PFSK-1 (cell line): Measurements from ENCODE around the gene DEFB119. TPM values are rescaled to one million over a fixed set of nuclear protein-coding genes. Genes with fewer than 3 reads are reported as not detected.

Experiments
- FOXP2 ChIP-seq: optimal IDR thresholded peaks from 2 replicates; pipeline ENCODE3; 2011; ENCODE audit warnings: borderline replicate concordance, control low read depth, inconsistent platforms; ENCODE audit not compliant: insufficient read depth; ENCODE audit errors: extremely low read length, extremely low read depth
- POLR2AphosphoS5 ChIP-seq: IDR thresholded peaks from 2 replicates; pipeline ENCODE4 v1.6.1; 2012; ENCODE audit warnings: low read depth, mild to moderate bottlenecking, control low read depth, low read length, moderate library complexity
- REST ChIP-seq, 2 experiments: IDR thresholded peaks; 2 replicates each; pipeline versions ENCODE4 v1.6.1 to v1.8.0; 2011 to 2012; ENCODE audit warnings: low read depth in 2 of 2, low read length in 2 of 2, control low read depth in 1 of 2, inconsistent platforms in 1 of 2, mild to moderate bottlenecking in 1 of 2, moderate library complexity in 1 of 2; ENCODE audit not compliant: insufficient read depth in 1 of 2
- SIN3A ChIP-seq: IDR thresholded peaks from 2 replicates; pipeline ENCODE4 v1.6.1; 2012; ENCODE audit warnings: mild to moderate bottlenecking, low read length, moderate library complexity, borderline replicate concordance; ENCODE audit not compliant: insufficient read depth
- TAF1 ChIP-seq: IDR thresholded peaks from 2 replicates; pipeline ENCODE4 v1.6.1; 2012; ENCODE audit warnings: low read length, control low read depth, borderline replicate concordance; ENCODE audit not compliant: insufficient read depth
- polyA plus RNA-seq: library from polyadenylated mRNA; unstranded; fragments of >200 nt; gene quantifications from one replicate; pipeline ENCODE4 v1.2.1, GENCODE V29; 2012; ENCODE audit warnings: low read depth, missing spikeins; ENCODE audit not compliant: insufficient read length

The DEFB119 gene, protein sequence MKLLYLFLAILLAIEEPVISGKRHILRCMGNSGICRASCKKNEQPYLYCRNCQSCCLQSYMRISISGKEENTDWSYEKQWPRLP
- not detected for polyA plus RNA-seq

GRCh38 chr20:31390490-31390889 is at the start of gene DEFB119:
TSS of gene DEFB119 (minus strand) at chr20:31390590. CDS start at chr20:31390483, 107 bp downstream.
- no peak for TF ChIP-seq SIN3A
- no peak for TF ChIP-seq TAF1
- no peak for TF ChIP-seq POLR2AphosphoS5
- no peak for TF ChIP-seq FOXP2
- no peak for TF ChIP-seq REST (IDR thresholded peaks at IDR 0.05; ENCODE audit: insufficient read depth in 1 of 2, low read depth in 2 of 2, low read length in 2 of 2)

GRCh38 chr20:31430568-31431115 is 40.3 kb upstream of the DEFB119 start:
- TF ChIP-seq REST (IDR thresholded peaks at IDR 0.05; ENCODE audit: insufficient read depth in 1 of 2, low read depth in 2 of 2, low read length in 2 of 2) (no peak), SIN3A (no peak), FOXP2 (no peak), POLR2AphosphoS5 (no peak), TAF1 (no peak)

DNA sequence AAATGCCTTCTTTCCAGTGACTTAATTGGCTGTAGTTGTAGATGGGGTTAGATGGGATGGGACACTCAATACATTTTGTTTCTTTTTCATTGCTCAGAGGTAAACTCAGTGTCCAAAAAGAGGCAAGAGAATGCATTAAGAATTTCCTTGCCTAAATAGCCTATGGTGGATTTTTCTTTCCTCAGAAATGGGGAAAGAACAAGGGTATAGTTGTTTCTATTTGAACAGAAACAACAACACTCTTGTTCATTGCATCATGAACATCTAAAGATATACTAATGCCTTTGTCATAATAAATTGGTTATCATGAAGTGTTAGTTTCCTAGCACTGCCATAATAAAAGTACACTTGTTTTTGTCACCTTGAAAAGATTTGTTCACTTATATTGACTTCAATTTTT is 35.4 kb upstream of the DEFB119 start:
- TF ChIP-seq FOXP2, result no peak
- TF ChIP-seq TAF1, result no peak
- no peak for TF ChIP-seq REST (IDR thresholded peaks at IDR 0.05; ENCODE audit: insufficient read depth in 1 of 2, low read depth in 2 of 2, low read length in 2 of 2)
- TF ChIP-seq SIN3A, result no peak
- no peak for TF ChIP-seq POLR2AphosphoS5

DNA sequence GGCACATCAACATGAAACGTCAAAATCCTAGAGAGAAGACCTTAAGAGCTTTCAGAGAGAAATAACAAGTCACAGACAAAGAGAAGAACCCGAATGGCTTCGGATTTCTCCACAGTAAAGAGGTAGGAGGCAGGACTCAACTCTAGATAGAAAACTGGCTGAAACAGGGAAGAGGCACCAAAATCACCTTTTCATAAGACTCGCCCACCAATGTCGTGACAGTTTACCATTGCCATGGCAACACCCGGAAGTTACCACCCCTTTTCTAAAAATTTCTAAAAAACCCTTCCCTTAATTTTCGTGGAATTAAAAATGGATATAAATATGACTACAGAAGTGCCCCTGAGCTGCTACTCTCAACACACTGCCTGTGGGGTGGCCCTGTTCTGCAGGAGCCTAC is 27.9 kb upstream of the DEFB119 start:
- no peak for TF ChIP-seq TAF1
- no peak for TF ChIP-seq REST (IDR thresholded peaks at IDR 0.05; ENCODE audit: insufficient read depth in 1 of 2, low read depth in 2 of 2, low read length in 2 of 2)
- no peak for TF ChIP-seq SIN3A
- TF ChIP-seq FOXP2, result no peak
- TF ChIP-seq POLR2AphosphoS5, result no peak
